ENCODE results near the gene TRIP6.
"Not testable (repeated sequence)": the region's sequence is repeated elsewhere in the genome, so short reads cannot be mapped to it uniquely, and the experiment has no call there.

Gene TRIP6

GRCh38 chr7:100914208-100914878, 47.2 kb downstream of the TRIP6 start:
- no peak for DNase-seq (ENCODE audit: low spot score)

- no peak for DNase-seq (ENCODE audit: low spot score)
Observed at GRCh38 chr7:100914879-100915447, 47.8 kb downstream of the TRIP6 start.

GRCh38 chr7:100919335-100919734, 52.1 kb downstream of the TRIP6 start:
- DNase-seq (ENCODE audit: low spot score), result not testable (repeated sequence)

- DNase-seq (ENCODE audit: low spot score), result not testable (repeated sequence)
Observed at GRCh38 chr7:100919779-100920437, 52.7 kb downstream of the TRIP6 start.

- no peak for DNase-seq (ENCODE audit: low spot score)
Observed at GRCh38 chr7:100921039-100921438, 53.9 kb downstream of the TRIP6 start.

Data from D341Med (cell line).